ENCODE data around the gene CYP46A1.
"Not testable (repeated sequence)": the region's sequence is repeated elsewhere in the genome, so short reads cannot be mapped to it uniquely, and the experiment has no call there.

The CYP46A1 gene

GRCh38 chr14:99683619-99684409 lies at the start of gene CYP46A1:
TSS of gene CYP46A1 (plus strand) at chr14:99684298. CDS start at chr14:99684418, 120 bp downstream.
- DNase-seq, result peak; percentile 99 to 100

GRCh38 chr14:99634443-99634842 lies 49.7 kb upstream of the CYP46A1 start:
- no peak for DNase-seq

- no peak for DNase-seq
These were observed 49.0 kb upstream of the CYP46A1 start for GRCh38 chr14:99635116-99635515.

- DNase-seq, result no peak
These were observed 47.6 kb upstream of the CYP46A1 start for GRCh38 chr14:99636487-99636886.

- DNase-seq, result no peak
These were observed 46.5 kb upstream of the CYP46A1 start for GRCh38 chr14:99637624-99638023.

- DNase-seq, result not testable (repeated sequence)
These were observed 41.3 kb upstream of the CYP46A1 start for GRCh38 chr14:99642771-99643170.

- DNase-seq, result no peak
These were observed 40.8 kb upstream of the CYP46A1 start for GRCh38 chr14:99643343-99643742.

- no peak for DNase-seq
These were observed 40.0 kb upstream of the CYP46A1 start for GRCh38 chr14:99644035-99644587.

- no peak for DNase-seq
These were observed 39.2 kb upstream of the CYP46A1 start, which contains the start of gene HHIPL1 for GRCh38 chr14:99644723-99645544. TSS of gene HHIPL1 (plus strand) at chr14:99645129. CDS start at chr14:99645208, 79 bp downstream.

- DNase-seq, result no peak
These were observed 38.3 kb upstream of the CYP46A1 start for GRCh38 chr14:99645545-99646505.

- DNase-seq, result no peak
These were observed 36.7 kb upstream of the CYP46A1 start for GRCh38 chr14:99647411-99647810.

- DNase-seq, result no peak
These were observed 35.9 kb upstream of the CYP46A1 start for GRCh38 chr14:99648027-99648784.

GRCh38 chr14:99649219-99649618 lies 34.9 kb upstream of the CYP46A1 start:
- DNase-seq, result no peak

- DNase-seq, result no peak
These were observed 34.5 kb upstream of the CYP46A1 start for GRCh38 chr14:99649643-99650042.

- DNase-seq, result no peak
These were observed 33.9 kb upstream of the CYP46A1 start for GRCh38 chr14:99650189-99650588.

- DNase-seq, result no peak
These were observed 31.9 kb upstream of the CYP46A1 start for GRCh38 chr14:99651953-99652746.

- no peak for DNase-seq
These were observed 29.7 kb upstream of the CYP46A1 start for GRCh38 chr14:99654235-99654985.

- DNase-seq, result no peak
These were observed 28.6 kb upstream of the CYP46A1 start for GRCh38 chr14:99655521-99655920.

GRCh38 chr14:99656171-99656570 lies 27.9 kb upstream of the CYP46A1 start:
- no peak for DNase-seq

- DNase-seq, result no peak
These were observed 26.4 kb upstream of the CYP46A1 start for GRCh38 chr14:99657645-99658155.

Measured in activated CD4-positive, alpha-beta T cell treated with anti-CD3 and anti-CD28 coated beads for 4 hours (primary cell).